ENCODE results near the gene HELZ2. TPM values are rescaled to one million over a fixed set of nuclear protein-coding genes. Genes with fewer than 3 reads are reported as not detected.

Gene HELZ2
- polyA plus RNA-seq, 1 donor from 2014 or later, result 7.9 TPM

DNA sequence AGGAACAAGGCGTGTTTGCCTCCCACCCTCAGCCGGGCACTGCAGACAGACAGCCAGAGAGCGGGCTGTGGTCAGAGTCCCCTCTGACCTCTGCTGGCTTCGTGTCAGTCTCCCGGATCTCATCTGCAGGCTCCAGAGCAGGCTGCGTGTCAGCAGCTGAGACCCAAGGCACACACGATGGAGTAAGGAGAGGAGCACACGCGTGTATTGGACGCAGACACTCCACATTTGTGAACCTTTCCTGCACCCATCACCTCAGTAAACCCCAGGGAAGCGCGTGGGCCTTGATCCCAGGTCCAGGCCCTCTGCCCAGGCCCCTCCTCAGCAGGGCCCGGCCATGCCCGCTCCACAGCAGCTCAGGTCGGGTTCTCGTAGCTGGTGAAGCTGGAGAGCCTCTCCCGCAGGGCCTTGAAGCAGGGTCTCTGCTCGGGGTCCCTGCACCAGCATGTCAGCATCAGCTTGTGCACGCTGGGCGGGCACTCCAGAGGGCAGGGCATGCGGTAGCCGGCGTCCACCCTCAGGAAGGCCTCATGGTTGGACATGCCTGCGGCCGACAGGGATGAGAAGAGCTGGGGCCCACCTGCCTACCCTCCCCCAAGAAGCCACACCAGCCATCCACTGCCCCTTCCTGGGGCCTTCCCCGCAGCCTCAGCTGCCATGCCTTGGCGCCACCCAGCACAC, 44.7 kb downstream of the HELZ2 start:
- H3K27ac Mint-ChIP-seq, result peak overlapping the region in 1 of 3 donors; percentile 92
- peaks cover 8% of the 10 kb centered on the region for H3K27me3 Mint-ChIP-seq
- peak overlapping the region in 1 of 4 donors; percentile 71 for H3K4me3 Mint-ChIP-seq
- peaks cover 7 to 31% (median 21%) of the 10 kb centered on the region in 3 donors for H3K4me1 Mint-ChIP-seq
- H3K36me3 Mint-ChIP-seq, result peaks cover under 1% of the 10 kb centered on the region
- peaks cover 0 to under 1% (median 0%) of the 10 kb centered on the region in 3 donors for H3K9me3 Mint-ChIP-seq

DNA sequence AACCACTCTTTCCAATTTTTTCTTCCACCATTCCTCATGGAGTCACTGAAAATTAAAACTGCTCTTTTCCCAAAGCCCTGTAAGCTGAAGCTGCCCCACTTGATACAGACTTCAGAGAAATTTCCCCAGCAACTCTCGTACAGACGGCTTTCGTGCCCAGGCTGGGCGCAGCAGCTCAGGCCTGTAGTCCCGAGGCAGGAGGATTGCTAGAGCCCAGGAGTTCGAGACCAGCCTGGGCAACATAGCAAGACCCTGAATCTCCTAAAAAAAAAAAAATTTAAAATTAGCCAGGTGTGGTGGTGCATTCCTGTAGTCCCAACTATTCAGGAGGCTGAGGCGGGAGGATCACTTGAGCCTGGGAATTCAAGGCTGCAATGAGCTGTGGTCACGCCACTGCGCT, 46.9 kb downstream of the HELZ2 start:
- H3K4me3 Mint-ChIP-seq, result peak overlapping the region in 3 of 4 donors; percentile 12 to 70 (median 53)
- H3K27me3 Mint-ChIP-seq, result peaks cover 8% of the 10 kb centered on the region
- H3K9me3 Mint-ChIP-seq, result peaks cover 0 to 6% (median 0%) of the 10 kb centered on the region in 3 donors
- peaks cover 2% of the 10 kb centered on the region for H3K36me3 Mint-ChIP-seq
- H3K27ac Mint-ChIP-seq, result peak overlapping the region in 1 of 3 donors; percentile 91
- peaks cover 8 to 31% (median 24%) of the 10 kb centered on the region in 3 donors for H3K4me1 Mint-ChIP-seq

DNA sequence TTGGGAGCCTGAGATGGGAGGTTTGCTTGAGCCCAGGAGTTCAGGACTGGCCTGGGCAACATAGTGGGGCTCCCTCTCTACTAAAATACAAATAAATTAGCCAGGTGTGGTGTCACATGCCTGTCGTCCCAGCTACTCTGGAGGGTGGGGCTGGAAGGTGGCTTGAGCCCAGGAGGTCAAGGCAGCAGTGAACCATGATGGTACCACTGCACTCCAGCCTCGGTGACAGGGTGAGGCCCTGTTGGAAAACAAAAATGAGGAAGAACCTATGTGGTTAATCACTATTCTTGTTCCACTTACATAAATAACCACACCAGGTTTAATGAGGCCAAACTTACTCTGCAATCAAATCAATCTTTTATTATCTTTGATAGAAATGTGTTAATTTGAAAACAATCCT, 48.1 kb downstream of the HELZ2 start:
- Mint-ChIP-seq H3K36me3 (peaks cover 2% of the 10 kb centered on the region), H3K27ac (peak overlapping the region in 1 of 3 donors; percentile 60), H3K9me3 (peaks cover 0 to 6% (median 0%) of the 10 kb centered on the region in 3 donors), H3K4me3 (peak overlapping the region in 3 of 4 donors; percentile 16 to 76 (median 17)), H3K27me3 (peaks cover 8% of the 10 kb centered on the region), H3K4me1 (peaks cover 8 to 26% (median 21%) of the 10 kb centered on the region in 3 donors)

DNA sequence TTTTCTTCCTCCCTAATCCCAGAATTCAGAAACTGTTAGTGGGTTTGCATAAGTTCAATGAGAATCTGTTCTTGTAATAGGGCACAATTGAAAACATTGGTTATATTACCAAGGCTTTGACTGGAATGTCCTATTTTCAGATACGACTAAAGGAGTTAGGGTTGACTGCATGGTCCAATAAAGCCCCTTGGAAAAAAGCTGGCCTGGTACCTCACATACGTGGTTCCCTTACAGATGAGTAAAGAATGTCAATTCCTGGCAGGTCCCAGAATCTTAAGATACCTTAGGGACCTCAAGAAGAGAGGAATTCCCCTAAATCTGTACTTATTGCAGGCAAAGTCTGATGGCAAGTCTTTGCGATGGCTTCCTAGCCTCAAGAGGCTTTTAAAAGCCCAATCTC, 48.9 kb downstream of the HELZ2 start:
- Mint-ChIP-seq H3K4me1 (peaks cover 8 to 26% (median 21%) of the 10 kb centered on the region in 3 donors), H3K36me3 (peaks cover 2% of the 10 kb centered on the region), H3K27me3 (peaks cover 8% of the 10 kb centered on the region), H3K4me3 (peak overlapping the region in 3 of 4 donors; percentile 12 to 90 (median 65)), H3K27ac (peak overlapping the region in 1 of 3 donors; percentile 52), H3K9me3 (peaks cover 0 to 6% (median 0%) of the 10 kb centered on the region in 3 donors)

Other genes with a start within 250 kb of the HELZ2 start
- gene CHRNA4, start 212.9 kb downstream of the HELZ2 start, polyA plus RNA-seq, result not detected
- 0.29 TPM for gene KCNQ2, start 101.6 kb downstream of the HELZ2 start, polyA plus RNA-seq
- gene EEF1A2, start 75.2 kb downstream of the HELZ2 start, polyA plus RNA-seq, result not detected
- gene PPDPF, start 53.5 kb downstream of the HELZ2 start, polyA plus RNA-seq, result 198 TPM
- gene PTK6, start 36.9 kb downstream of the HELZ2 start, polyA plus RNA-seq, result 1.3 TPM
- 0.43 TPM for gene SRMS, start 26.5 kb downstream of the HELZ2 start, polyA plus RNA-seq
- gene FNDC11, start 20.1 kb downstream of the HELZ2 start, polyA plus RNA-seq, result 2.5 TPM
- gene GMEB2, start 52.9 kb upstream of the HELZ2 start, polyA plus RNA-seq, result 10.6 TPM
- 2.7 TPM for gene STMN3, start 79.2 kb upstream of the HELZ2 start, polyA plus RNA-seq
- 2.6 TPM for gene RTEL1, start 84.1 kb upstream of the HELZ2 start, polyA plus RNA-seq
- not detected for gene TNFRSF6B, start 122.4 kb upstream of the HELZ2 start, polyA plus RNA-seq
- 64.3 TPM for gene ARFRP1, start 133.7 kb upstream of the HELZ2 start, polyA plus RNA-seq
- 59.4 TPM for gene ZGPAT, start 133.8 kb upstream of the HELZ2 start, polyA plus RNA-seq
- 81.2 TPM for gene LIME1, start 162.4 kb upstream of the HELZ2 start, polyA plus RNA-seq
- 2.0 TPM for gene SLC2A4RG, start 165.5 kb upstream of the HELZ2 start, polyA plus RNA-seq

Data from IgD-negative memory B cell (primary cell).